Fibroblast of skin of right biceps (primary cell): Measurements from ENCODE around the gene AAGAB.
"Not testable (repeated sequence)": the region's sequence is repeated elsewhere in the genome, so short reads cannot be mapped to it uniquely, and the experiment has no call there.

Source experiments
- DNase-seq: peaks from one replicate; pipeline ENCODE4 v3.0.0-alpha.2; 2013

Gene AAGAB

DNA sequence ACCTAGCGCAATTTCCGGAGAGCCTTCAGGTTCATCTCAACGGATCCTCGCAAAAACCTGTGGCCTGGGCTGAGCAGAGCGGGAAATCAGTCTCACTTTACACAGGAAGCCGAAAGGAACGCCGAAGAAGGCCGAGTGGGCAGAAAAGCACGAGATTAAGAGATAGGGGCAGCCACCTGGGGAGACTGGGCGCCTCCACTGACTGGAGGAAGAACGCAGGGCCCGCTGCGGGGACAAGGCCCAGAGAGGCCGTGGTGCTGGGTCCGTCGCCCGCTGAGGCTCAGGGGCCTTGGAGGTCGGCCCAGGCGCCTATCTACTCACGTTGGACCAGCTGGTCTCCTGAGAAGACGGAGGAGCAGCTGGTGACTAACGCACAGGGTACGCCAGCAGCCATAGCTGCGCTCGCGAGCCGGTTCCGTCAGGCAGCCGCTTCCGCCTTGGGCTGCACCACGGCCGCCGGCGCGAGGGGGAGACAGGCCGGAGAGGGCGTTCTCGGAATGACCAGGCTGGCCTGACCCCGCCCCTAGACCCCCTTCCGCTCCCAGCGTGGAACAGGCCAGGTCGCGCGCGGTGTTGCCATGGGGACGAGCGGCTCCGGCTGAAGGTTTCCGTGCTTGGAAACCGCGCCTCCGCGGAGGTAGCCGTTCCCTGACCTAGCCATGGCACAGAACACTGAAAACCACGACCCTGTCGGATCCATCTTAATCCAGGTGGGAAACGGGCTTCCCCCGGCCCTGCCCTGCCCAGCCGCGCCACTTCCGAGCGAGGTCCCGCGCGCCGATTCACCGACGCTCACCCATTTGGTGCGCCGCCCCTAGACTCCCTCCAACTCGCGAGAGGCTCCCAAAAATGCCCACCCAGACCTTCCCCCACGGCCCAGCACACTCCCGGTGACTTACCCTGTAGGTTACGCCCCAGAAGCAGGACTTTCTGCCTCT, at the start of gene AAGAB, which contains the start of gene IQCH:
TSS of gene AAGAB (minus strand) at position 424 of the 938 bp plus-strand sequence. CDS start at position 394, 30 bp downstream.
TSS of gene IQCH (plus strand) at position 549 of the 938 bp plus-strand sequence. CDS start at position 660, 111 bp downstream.
- peak; percentile 98 for DNase-seq

DNA sequence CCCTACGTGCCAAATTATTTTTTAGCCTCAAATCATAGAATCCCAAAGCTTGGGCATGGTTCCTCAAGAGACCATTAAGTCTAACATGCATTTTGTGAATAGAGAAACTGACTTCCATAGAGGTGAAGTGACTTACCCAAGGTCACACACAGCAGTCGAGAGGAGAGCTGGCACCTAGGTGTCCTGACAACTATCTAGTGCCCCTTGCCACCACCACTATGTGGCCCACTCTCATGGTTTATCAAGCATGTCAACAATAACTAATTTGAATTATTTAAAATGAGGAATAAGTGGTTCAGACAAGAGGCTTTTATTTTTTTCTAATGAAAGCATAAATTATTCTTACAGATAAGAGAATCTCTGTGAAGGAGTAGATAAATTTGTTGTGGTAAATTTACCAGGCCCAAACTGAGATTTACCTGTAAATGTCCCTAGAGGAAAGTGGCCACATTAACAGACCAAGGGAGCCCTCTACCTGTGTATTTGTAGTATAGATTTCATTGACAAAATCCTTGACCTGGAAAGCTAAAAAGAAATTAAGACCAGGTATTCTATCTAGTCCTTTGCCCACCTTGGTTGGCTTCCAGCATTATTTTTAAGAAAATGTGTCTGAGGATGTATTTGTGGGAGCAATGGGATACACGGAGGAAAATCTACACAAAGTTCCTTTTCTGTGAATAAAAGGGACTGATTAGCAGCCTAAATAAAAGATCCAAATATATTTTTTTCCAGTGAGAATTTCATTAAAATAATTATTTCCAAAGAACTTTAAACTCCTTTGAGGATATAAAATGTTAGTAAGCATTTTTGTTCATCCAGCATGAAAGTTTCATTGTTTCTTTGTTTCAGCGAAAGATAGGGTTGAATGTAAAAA, 49.3 kb upstream of the AAGAB start:
- DNase-seq, result peak; percentile 28

DNA sequence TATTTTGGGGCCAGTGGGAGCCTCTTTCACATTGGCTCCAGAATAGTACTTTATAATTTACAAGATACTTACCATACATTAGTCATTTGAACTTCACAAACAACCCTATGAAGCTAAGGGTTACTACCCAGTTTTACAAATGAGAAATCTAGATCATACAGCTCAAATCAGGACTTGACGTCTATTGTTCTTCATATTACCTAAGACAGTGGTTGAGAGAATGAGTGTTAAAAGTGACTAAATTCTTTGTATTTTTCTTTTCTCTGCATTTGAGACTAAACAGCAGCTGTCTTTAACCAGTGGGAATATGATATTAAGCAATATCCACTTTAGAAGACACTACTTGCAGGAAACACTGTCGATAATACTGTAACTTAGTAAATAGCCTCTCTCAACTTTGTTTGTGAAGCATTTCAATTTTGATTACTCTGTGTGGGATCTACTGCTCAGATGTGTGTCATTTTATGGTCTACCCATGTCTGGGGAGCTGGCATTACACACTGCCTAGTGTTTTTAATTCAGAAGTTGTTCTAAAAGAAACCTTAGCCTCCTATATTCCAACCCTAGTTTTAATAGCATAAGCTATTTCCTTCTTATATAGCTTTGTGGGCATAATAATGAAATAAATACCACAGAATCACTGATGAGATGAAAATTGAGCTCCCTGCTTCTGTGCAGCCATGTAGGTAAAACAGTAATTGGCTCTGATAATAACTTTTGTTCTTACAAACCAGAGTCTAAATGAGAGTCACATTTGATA, 46.0 kb upstream of the AAGAB start:
- no peak for DNase-seq

GRCh38 chr15:67296684-67297083, 42.2 kb upstream of the AAGAB start:
- DNase-seq, result no peak

- no peak for DNase-seq
Observed at GRCh38 chr15:67296188-67296587, 41.7 kb upstream of the AAGAB start.

GRCh38 chr15:67290319-67290718, 35.9 kb upstream of the AAGAB start:
- no peak for DNase-seq

- not testable (repeated sequence) for DNase-seq
Observed at GRCh38 chr15:67286400-67286799, 31.9 kb upstream of the AAGAB start.

DNA sequence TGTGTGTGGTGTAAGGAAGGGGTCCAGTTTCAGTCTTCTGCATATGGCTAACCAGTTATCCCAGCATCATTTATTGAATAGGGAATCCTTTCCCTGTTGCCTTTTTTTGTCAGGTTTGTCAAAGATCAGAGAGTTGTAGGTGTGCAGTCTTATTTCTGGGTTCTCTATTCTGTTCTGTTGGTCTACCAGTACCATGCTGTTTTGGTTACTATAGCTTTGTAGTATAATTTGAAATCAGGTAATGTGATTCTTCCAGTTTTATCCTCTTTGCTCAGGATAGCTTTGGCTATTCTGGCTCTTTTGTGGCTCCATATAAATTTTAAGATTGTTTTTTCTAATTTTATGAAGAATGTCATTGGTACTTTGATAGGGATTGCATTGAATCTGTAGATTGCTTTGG, 31.2 kb upstream of the AAGAB start:
- DNase-seq, result not testable (repeated sequence)

DNA sequence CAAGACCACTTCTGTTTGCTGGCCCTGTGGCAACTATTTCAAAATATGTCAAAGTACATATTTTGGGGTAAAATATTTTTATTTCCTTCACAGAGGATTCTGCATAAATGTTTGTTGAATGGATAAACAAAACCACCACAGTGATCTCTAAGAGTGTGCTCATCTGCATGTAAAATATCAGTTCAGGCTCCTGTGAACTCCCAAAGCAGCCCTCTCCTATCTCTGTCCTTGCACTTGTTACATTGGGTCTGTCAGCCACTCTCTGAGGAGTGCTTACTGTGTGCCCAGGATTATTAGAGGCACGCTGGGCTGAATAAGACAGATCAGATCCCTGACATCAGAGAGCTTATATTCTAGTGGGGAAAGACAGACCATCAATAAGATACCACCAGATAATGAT, 27.3 kb upstream of the AAGAB start:
- no peak for DNase-seq

GRCh38 chr15:67280217-67280616, 25.8 kb upstream of the AAGAB start:
- no peak for DNase-seq

GRCh38 chr15:67276666-67277065, 22.2 kb upstream of the AAGAB start:
- no peak for DNase-seq

DNA sequence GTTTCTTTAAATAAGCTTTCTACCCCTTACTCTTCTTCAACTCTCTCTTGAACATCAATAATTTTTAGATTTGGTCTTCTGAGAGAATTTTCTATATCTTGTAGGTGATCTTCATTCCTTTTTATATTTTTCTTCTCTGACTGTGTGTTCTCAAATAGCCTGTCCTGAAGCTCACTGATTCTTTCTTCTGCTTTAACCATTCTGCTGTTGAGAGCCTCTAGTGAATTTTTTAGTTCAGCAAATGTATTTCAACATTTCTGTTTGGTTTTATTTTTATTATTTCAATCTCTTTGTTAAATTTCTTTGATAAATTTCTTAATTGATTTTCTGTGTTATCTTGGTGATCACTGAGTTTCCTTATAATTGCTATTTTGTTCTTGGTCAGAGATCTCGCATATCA, 19.8 kb upstream of the AAGAB start:
- DNase-seq, result no peak

DNA sequence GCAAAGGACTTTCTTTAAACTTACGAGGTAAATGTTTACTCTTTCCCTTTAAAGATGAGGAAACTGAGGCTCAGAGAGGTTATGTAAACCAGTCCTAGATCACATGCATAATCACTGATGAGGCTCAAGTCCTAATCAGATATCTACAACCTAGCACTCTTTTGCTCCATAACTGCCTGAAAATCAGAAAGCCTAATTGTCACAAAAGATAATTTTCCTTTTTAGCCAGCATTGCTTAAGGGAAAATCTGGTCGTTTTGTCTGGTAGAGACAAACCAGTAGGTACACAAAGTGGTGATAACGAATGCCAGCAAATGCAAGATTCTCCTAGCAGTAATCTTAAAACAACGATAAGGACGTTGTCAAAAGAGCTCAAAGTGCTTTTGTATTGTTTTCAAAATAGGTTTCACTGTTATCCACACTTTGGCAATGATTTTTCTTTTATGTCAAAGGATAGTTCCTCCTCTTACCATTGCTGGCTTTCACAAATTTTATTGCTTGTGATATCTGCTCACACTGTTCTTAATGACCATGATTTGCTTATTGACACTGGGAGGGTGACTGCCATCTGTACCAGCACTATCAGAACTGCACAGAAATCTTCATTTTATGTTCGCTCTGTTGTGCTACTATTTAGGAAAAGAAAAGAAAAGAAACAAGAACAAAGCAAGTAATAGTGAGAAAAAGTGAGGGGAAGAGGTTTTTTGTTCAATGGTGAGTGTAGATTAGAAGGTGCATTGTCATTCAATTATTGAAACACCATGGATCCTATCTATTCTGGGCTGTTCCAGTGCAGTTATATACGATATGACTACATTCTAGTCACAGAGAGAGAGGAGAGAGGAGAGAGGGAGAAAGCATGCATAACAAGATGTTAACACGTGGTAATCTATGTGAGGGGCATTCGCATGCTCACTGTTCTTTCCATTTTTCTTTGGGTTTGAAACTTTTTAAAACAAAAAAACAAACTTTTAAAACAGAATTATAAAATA, 13.8 kb upstream of the AAGAB start:
- DNase-seq, result no peak

DNA sequence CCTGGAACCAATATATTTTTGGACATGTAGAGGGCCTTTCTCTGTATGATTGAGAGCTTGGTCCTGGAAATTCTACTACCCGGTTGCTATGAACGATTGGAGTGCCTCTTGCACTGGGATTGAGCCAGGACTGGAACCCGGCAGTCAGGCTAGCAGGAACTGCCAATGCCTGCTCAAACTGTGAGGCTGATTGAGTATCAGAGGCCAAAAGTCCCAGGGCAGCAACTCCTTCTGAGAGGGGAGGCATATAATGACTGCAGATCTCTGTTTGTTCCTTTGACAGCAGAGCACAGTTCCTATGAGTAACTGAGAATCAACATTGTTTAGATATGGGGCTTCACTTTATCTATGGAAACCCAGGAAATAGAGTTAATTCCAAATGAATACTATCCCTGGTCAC, 13.0 kb upstream of the AAGAB start:
- DNase-seq, result no peak

GRCh38 chr15:67266870-67267269, 12.4 kb upstream of the AAGAB start:
- no peak for DNase-seq

GRCh38 chr15:67259806-67260205, 5.3 kb upstream of the AAGAB start:
- no peak for DNase-seq

DNA sequence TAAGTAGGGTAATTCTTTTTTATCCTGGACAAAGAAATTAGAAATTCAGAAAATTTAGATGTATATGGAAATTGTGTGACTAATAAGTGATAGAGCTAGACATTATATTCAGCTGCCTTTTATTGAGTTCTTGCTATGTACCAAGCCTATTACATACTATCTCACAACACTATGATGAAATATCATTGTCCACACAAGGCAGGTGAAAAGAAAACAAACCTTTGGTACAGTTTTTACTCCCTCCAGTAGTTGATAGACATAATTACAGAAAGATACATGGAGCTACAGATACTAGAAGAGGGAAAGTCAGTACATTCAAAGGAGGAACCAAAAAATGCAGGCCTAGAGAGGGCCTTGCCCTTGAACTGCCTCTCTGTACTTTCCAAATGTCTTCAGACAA, 4.9 kb upstream of the AAGAB start:
- no peak for DNase-seq

- DNase-seq, result not testable (repeated sequence)
Observed at GRCh38 chr15:67258412-67258811, 4.0 kb upstream of the AAGAB start.

DNA sequence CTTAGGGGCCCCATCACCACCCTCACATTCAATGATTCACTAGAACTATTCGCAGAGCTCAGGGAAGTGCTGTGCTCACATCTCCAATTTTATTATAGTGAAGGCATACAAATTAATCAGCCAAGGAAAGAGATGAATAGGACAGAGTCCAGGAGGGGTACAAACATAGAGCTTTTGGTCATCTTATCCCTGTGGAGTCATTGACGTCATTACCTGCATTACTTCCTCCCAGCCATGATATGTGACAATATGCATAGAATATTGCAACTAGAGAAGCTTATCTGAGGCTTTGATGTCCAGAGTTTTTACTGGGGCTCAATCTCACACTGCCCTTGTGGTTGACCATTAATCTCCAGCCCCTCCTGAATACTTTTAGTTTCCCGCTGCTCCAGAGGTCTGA, 1.6 kb upstream of the AAGAB start:
- DNase-seq, result no peak

- DNase-seq, result peak; percentile 29
Observed at GRCh38 chr15:67253549-67254237, 768 bp downstream of the AAGAB start.

DNA sequence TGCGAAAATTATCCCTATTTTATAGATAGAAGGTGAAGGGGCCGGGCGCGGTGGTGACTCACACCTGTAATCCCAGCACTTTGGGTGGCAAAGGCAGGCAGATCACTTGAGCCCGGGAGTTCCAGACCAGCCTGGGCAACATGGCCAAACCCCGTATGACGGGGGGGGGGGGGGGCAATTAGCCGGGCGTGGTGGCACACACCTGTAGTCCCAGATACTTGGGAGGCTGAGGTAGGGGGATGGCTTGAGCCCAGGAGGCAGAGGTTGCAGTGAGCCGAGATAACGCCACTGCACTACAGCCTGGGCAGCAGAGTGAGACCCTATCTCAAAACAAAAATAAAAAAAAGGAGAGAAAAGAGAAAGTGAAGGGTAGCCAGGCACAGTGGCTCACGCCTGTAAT, 1.4 kb downstream of the AAGAB start:
- DNase-seq, result no peak
